Measurements from ENCODE around the gene PDE6H. TPM values are rescaled to one million over a fixed set of nuclear protein-coding genes. Genes with fewer than 3 reads are reported as not detected.

PDE6H gene
- total and polyA plus RNA-seq, 4 donors, result not detected

DNA sequence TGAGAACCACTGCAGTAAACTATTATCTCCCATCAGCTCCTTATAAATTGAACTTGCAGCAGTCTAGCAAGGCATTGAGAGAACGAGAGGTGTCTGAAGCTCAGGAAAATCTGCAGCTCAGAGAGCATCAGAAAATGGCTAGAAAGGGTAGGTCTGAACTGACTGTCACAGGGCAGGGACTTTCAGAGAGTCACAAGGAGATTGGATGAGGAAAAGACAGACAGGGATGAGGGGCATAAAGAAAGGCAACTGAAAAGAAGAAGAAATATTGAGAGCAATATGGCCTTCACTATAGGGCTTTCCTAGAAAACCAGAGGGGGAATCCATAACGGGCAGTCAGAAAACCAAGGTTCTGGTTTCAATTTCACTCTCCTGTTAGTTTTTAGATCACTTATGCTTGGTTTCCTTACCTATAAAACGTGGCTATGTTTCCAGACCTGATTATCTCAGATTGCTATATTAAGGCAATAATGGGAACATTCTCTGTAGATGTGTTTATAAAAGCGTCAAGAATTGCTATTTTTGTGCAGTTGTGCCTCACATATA is 40.9 kb downstream of the PDE6H start:
- no peak for DNase-seq (ENCODE audit: low spot score)
- no peaks in the 10 kb centered on the region for H3K36me3 ChIP-seq (ENCODE audit: control insufficient read depth in 4 of 4, insufficient read depth in 3 of 4, low read depth in 1 of 4, low read length in 3 of 4)
- no peak overlapping the region for H3K9ac ChIP-seq (ENCODE audit: low read depth in 1 of 2, low read length in 2 of 2)
- no peaks in the 10 kb centered on the region for H3K4me1 ChIP-seq (ENCODE audit: control insufficient read depth in 4 of 4, insufficient read depth in 4 of 4, low read length in 3 of 4)
- H3K4me3 ChIP-seq (ENCODE audit: low read depth in 1 of 3, low read length in 3 of 3), result no peak overlapping the region
- H3K27ac ChIP-seq (ENCODE audit: low read depth in 1 of 2, low read length in 2 of 2), result no peak overlapping the region
- no peak for TF ChIP-seq SP1 (IDR thresholded peaks at IDR 0.05)
- TF ChIP-seq, protein P1, sequence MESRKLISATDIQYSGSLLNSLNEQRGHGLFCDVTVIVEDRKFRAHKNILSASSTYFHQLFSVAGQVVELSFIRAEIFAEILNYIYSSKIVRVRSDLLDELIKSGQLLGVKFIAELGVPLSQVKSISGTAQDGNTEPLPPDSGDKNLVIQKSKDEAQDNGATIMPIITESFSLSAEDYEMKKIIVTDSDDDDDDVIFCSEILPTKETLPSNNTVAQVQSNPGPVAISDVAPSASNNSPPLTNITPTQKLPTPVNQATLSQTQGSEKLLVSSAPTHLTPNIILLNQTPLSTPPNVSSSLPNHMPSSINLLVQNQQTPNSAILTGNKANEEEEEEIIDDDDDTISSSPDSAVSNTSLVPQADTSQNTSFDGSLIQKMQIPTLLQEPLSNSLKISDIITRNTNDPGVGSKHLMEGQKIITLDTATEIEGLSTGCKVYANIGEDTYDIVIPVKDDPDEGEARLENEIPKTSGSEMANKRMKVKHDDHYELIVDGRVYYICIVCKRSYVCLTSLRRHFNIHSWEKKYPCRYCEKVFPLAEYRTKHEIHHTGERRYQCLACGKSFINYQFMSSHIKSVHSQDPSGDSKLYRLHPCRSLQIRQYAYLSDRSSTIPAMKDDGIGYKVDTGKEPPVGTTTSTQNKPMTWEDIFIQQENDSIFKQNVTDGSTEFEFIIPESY (IDR thresholded peaks at IDR 0.05), result no peak
- TF ChIP-seq, protein P2, sequence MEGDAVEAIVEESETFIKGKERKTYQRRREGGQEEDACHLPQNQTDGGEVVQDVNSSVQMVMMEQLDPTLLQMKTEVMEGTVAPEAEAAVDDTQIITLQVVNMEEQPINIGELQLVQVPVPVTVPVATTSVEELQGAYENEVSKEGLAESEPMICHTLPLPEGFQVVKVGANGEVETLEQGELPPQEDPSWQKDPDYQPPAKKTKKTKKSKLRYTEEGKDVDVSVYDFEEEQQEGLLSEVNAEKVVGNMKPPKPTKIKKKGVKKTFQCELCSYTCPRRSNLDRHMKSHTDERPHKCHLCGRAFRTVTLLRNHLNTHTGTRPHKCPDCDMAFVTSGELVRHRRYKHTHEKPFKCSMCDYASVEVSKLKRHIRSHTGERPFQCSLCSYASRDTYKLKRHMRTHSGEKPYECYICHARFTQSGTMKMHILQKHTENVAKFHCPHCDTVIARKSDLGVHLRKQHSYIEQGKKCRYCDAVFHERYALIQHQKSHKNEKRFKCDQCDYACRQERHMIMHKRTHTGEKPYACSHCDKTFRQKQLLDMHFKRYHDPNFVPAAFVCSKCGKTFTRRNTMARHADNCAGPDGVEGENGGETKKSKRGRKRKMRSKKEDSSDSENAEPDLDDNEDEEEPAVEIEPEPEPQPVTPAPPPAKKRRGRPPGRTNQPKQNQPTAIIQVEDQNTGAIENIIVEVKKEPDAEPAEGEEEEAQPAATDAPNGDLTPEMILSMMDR (IDR thresholded peaks at IDR 0.05; ENCODE audit: low read depth, low read length, missing input control), result no peak
- TF ChIP-seq EGR1 (IDR thresholded peaks at IDR 0.05; ENCODE audit: low read depth in 2 of 2), result no peak
- TF ChIP-seq YY1 (IDR thresholded peaks at IDR 0.05), result no peak
- no peak for TF ChIP-seq HNF4G (IDR thresholded peaks at IDR 0.05)
- no peak for TF ChIP-seq HNF4A (conservative IDR thresholded peaks at IDR 0.05)
- no peak for TF ChIP-seq NR2F2 (IDR thresholded peaks at IDR 0.05)
- TF ChIP-seq FOXA2 (IDR thresholded peaks at IDR 0.05), result no peak
- TF ChIP-seq, protein P3, sequence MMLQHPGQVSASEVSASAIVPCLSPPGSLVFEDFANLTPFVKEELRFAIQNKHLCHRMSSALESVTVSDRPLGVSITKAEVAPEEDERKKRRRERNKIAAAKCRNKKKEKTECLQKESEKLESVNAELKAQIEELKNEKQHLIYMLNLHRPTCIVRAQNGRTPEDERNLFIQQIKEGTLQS (IDR thresholded peaks at IDR 0.05), result no peak
- TF ChIP-seq, protein P4, sequence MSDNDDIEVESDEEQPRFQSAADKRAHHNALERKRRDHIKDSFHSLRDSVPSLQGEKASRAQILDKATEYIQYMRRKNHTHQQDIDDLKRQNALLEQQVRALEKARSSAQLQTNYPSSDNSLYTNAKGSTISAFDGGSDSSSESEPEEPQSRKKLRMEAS (IDR thresholded peaks at IDR 0.05), result no peak
- TF ChIP-seq, protein P5, sequence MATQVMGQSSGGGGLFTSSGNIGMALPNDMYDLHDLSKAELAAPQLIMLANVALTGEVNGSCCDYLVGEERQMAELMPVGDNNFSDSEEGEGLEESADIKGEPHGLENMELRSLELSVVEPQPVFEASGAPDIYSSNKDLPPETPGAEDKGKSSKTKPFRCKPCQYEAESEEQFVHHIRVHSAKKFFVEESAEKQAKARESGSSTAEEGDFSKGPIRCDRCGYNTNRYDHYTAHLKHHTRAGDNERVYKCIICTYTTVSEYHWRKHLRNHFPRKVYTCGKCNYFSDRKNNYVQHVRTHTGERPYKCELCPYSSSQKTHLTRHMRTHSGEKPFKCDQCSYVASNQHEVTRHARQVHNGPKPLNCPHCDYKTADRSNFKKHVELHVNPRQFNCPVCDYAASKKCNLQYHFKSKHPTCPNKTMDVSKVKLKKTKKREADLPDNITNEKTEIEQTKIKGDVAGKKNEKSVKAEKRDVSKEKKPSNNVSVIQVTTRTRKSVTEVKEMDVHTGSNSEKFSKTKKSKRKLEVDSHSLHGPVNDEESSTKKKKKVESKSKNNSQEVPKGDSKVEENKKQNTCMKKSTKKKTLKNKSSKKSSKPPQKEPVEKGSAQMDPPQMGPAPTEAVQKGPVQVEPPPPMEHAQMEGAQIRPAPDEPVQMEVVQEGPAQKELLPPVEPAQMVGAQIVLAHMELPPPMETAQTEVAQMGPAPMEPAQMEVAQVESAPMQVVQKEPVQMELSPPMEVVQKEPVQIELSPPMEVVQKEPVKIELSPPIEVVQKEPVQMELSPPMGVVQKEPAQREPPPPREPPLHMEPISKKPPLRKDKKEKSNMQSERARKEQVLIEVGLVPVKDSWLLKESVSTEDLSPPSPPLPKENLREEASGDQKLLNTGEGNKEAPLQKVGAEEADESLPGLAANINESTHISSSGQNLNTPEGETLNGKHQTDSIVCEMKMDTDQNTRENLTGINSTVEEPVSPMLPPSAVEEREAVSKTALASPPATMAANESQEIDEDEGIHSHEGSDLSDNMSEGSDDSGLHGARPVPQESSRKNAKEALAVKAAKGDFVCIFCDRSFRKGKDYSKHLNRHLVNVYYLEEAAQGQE (IDR thresholded peaks at IDR 0.05), result no peak
- TF ChIP-seq RXRA (IDR thresholded peaks at IDR 0.05), result no peak
- no peak for TF ChIP-seq JUND (IDR thresholded peaks at IDR 0.05)
- 72% methylated on average over 4 of the region's 4 CpGs for WGBS
- no peaks in the 10 kb centered on the region for H3K27me3 ChIP-seq (ENCODE audit: control insufficient read depth in 4 of 4, insufficient read depth in 4 of 4, low read length in 3 of 4)
- H3K9me3 ChIP-seq (ENCODE audit: control insufficient read depth in 4 of 4, low read length in 3 of 4), result no peaks in the 10 kb centered on the region

DNA sequence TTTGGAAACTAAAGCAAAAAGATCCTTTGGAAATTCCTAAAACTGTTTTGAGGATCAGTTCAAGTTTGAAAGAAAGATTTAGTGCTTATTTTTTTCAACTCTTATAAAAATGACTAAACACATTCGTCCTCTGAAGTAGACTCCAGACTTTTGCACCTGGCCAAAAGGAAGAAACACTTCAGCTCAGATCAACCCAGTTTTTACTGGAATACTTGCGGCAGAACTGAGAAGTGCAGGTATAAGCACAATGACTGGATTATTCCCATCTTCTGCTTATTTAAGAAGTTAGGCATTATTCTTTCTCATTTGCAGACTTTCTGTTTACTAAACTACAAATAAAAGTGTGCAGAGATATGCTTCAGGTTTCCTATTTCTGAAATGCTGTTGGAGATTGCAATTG is 41.9 kb downstream of the PDE6H start:
- H3K27me3 ChIP-seq (ENCODE audit: control insufficient read depth in 4 of 4, insufficient read depth in 4 of 4, low read length in 3 of 4), result no peaks in the 10 kb centered on the region
- no peak overlapping the region for H3K9ac ChIP-seq (ENCODE audit: low read depth in 1 of 2, low read length in 2 of 2)
- no peaks in the 10 kb centered on the region for H3K4me1 ChIP-seq (ENCODE audit: control insufficient read depth in 4 of 4, insufficient read depth in 4 of 4, low read length in 3 of 4)
- H3K9me3 ChIP-seq (ENCODE audit: control insufficient read depth in 4 of 4, low read length in 3 of 4), result no peaks in the 10 kb centered on the region
- no peak for DNase-seq (ENCODE audit: low spot score)
- TF ChIP-seq, protein P5 (IDR thresholded peaks at IDR 0.05), result no peak
- TF ChIP-seq RAD21 (IDR thresholded peaks at IDR 0.05) (no peak), JUND (IDR thresholded peaks at IDR 0.05) (no peak), NR2F2 (IDR thresholded peaks at IDR 0.05) (no peak), RXRA (IDR thresholded peaks at IDR 0.05) (no peak), TAF1 (conservative IDR thresholded peaks at IDR 0.05) (no peak)
- TF ChIP-seq, protein P2 (IDR thresholded peaks at IDR 0.05; ENCODE audit: low read depth, low read length, missing input control), result no peak
- TF ChIP-seq, protein P4 (IDR thresholded peaks at IDR 0.05), result no peak
- H3K4me3 ChIP-seq (ENCODE audit: low read depth in 1 of 3, low read length in 3 of 3), result no peak overlapping the region
- H3K36me3 ChIP-seq (ENCODE audit: control insufficient read depth in 4 of 4, insufficient read depth in 3 of 4, low read depth in 1 of 4, low read length in 3 of 4), result no peaks in the 10 kb centered on the region
- no peak overlapping the region for H3K27ac ChIP-seq (ENCODE audit: low read depth in 1 of 2, low read length in 2 of 2)
- 70% methylated on average over 2 of the region's 2 CpGs for WGBS

Measured in liver (tissue), 9 donors.